Measurements from ENCODE around the gene OSER1.

OSER1 gene

GRCh38 chr20:44210406-44211176, at the start of gene OSER1:
Gene OSER1, minus strand, starts transcription at chr20:44210771. Its CDS starts 3,814 bp downstream, at chr20:44206957.
- H3K4me1 ChIP-seq (ENCODE audit: insufficient read depth, low read length, poor library complexity, severe bottlenecking) = peaks cover 47% of the 10 kb centered on the region
- H3K4me2 ChIP-seq (ENCODE audit: low read depth, low read length, poor library complexity, severe bottlenecking) = peak within 1 kb of the TSS; percentile 99
- no peak for TF ChIP-seq EZH2phosphoT487 (IDR thresholded peaks at IDR 0.05; ENCODE audit: borderline replicate concordance)
- TF ChIP-seq, protein P1, sequence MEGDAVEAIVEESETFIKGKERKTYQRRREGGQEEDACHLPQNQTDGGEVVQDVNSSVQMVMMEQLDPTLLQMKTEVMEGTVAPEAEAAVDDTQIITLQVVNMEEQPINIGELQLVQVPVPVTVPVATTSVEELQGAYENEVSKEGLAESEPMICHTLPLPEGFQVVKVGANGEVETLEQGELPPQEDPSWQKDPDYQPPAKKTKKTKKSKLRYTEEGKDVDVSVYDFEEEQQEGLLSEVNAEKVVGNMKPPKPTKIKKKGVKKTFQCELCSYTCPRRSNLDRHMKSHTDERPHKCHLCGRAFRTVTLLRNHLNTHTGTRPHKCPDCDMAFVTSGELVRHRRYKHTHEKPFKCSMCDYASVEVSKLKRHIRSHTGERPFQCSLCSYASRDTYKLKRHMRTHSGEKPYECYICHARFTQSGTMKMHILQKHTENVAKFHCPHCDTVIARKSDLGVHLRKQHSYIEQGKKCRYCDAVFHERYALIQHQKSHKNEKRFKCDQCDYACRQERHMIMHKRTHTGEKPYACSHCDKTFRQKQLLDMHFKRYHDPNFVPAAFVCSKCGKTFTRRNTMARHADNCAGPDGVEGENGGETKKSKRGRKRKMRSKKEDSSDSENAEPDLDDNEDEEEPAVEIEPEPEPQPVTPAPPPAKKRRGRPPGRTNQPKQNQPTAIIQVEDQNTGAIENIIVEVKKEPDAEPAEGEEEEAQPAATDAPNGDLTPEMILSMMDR (conservative IDR thresholded peaks at IDR 0.05; ENCODE audit: low read length) = no peak
- H2AFZ ChIP-seq (ENCODE audit: low read length) = peak within 1 kb of the TSS; percentile 93
- H3F3A ChIP-seq (ENCODE audit: low read depth) = no peaks in the 10 kb centered on the region
- no peaks in the 10 kb centered on the region for H3K9me2 ChIP-seq (replicated peaks; ENCODE audit: low read depth, low read length)
- H3K4me3 ChIP-seq (ENCODE audit: low read length, poor library complexity, severe bottlenecking) = peak within 1 kb of the TSS; percentile 98
- H4K20me1 ChIP-seq (ENCODE audit: insufficient read depth, low read length, poor library complexity, severe bottlenecking) = peaks cover 45% of the 10 kb centered on the region
- H3K27me3 ChIP-seq (ENCODE audit: insufficient read depth, low read length, poor library complexity, severe bottlenecking) = no peaks in the 10 kb centered on the region
- no peaks in the 10 kb centered on the region for H3K9me3 ChIP-seq (ENCODE audit: insufficient read depth, low read depth, low read length)
- H3K36me3 ChIP-seq (ENCODE audit: insufficient read depth, low read length) = peaks cover 8% of the 10 kb centered on the region; the same call in 1 of the 2 replicates
- H3K9ac ChIP-seq (ENCODE audit: low read depth, low read length, poor library complexity, severe bottlenecking) = peak within 1 kb of the TSS; percentile 92
- H3K79me2 ChIP-seq (ENCODE audit: insufficient read depth, low read length) = peaks cover 55% of the 10 kb centered on the region

DNA sequence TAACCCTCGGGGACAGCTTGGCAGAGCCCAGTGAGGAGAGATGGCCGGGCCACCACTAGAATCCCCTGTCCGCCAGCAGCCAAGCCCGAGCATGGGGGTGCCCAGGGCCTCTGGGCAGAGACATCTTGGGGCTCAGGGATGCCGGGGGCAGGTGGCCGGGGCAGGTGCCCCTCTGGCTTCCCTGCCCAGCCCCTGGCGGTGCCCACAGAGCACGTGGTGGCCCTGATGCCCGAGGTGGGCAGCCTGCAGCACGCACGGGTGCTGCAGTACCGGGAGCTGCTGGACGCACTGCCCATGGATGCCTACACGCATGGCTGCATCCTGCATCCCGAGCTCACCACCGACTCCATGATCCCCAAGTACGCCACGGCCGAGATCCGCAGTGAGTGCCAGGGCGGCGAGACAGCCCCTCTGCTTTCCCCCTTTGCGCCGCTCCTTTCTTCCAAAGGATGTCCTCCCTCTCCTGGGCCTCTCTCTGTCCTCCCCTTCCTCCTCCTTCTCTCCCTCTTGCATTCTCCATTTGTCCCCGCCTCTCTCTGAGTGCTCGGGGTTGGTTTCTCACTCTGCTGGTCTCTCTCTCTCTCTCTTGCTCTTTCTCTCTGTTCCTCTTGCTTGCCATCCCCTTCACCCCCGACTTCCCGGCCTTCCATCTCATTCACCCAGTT, 47.8 kb upstream of the OSER1 start:
- no peaks in the 10 kb centered on the region for H3K27me3 ChIP-seq (ENCODE audit: insufficient read depth, low read length, poor library complexity, severe bottlenecking)
- no peaks in the 10 kb centered on the region for H3K4me1 ChIP-seq (ENCODE audit: insufficient read depth, low read length, poor library complexity, severe bottlenecking)
- no peaks in the 10 kb centered on the region for H3K79me2 ChIP-seq (ENCODE audit: insufficient read depth, low read length)
- no peaks in the 10 kb centered on the region for H4K20me1 ChIP-seq (ENCODE audit: insufficient read depth, low read length, poor library complexity, severe bottlenecking)
- no peak for TF ChIP-seq EZH2phosphoT487 (IDR thresholded peaks at IDR 0.05; ENCODE audit: borderline replicate concordance)
- TF ChIP-seq, protein P1 (conservative IDR thresholded peaks at IDR 0.05; ENCODE audit: low read length) = no peak
- H3K9ac ChIP-seq (ENCODE audit: low read depth, low read length, poor library complexity, severe bottlenecking) = no peak overlapping the region
- H3K36me3 ChIP-seq (ENCODE audit: insufficient read depth, low read length) = no peaks in the 10 kb centered on the region
- H3K9me2 ChIP-seq (replicated peaks; ENCODE audit: low read depth, low read length) = no peaks in the 10 kb centered on the region
- no peak overlapping the region for H2AFZ ChIP-seq (ENCODE audit: low read length)
- no peaks in the 10 kb centered on the region for H3K9me3 ChIP-seq (ENCODE audit: insufficient read depth, low read depth, low read length)
- no peak overlapping the region for H3K4me2 ChIP-seq (ENCODE audit: low read depth, low read length, poor library complexity, severe bottlenecking)
- no peaks in the 10 kb centered on the region for H3F3A ChIP-seq (ENCODE audit: low read depth)
- no peak overlapping the region for H3K4me3 ChIP-seq (ENCODE audit: low read length, poor library complexity, severe bottlenecking)

DNA sequence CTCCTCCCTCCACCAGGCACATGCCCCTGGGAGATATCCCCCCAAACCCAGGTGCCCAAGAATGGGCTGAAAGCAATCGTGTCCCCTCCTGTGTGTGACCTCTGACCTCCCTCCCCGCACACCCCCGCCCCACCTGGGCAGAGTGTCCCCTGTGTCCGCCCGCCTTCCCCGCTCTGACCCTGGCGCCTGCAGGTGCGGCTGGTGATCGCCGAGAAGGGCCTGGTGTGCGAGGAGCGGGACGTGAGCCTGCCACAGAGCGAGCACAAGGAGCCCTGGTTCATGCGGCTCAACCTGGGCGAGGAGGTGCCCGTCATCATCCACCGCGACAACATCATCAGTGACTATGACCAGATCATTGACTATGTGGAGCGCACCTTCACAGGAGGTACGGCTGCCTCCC, 46.4 kb upstream of the OSER1 start:
- Histone ChIP-seq H3K9ac (ENCODE audit: low read depth, low read length, poor library complexity, severe bottlenecking) (no peak overlapping the region), H3K9me2 (replicated peaks; ENCODE audit: low read depth, low read length) (no peaks in the 10 kb centered on the region), H3K4me1 (ENCODE audit: insufficient read depth, low read length, poor library complexity, severe bottlenecking) (no peaks in the 10 kb centered on the region), H3K79me2 (ENCODE audit: insufficient read depth, low read length) (no peaks in the 10 kb centered on the region), H3K36me3 (ENCODE audit: insufficient read depth, low read length) (no peaks in the 10 kb centered on the region), H2AFZ (ENCODE audit: low read length) (no peak overlapping the region), H3K9me3 (ENCODE audit: insufficient read depth, low read depth, low read length) (no peaks in the 10 kb centered on the region), H3K4me3 (ENCODE audit: low read length, poor library complexity, severe bottlenecking) (no peak overlapping the region), H4K20me1 (ENCODE audit: insufficient read depth, low read length, poor library complexity, severe bottlenecking) (no peaks in the 10 kb centered on the region), H3K27me3 (ENCODE audit: insufficient read depth, low read length, poor library complexity, severe bottlenecking) (no peaks in the 10 kb centered on the region), H3K4me2 (ENCODE audit: low read depth, low read length, poor library complexity, severe bottlenecking) (no peak overlapping the region), H3F3A (ENCODE audit: low read depth) (no peaks in the 10 kb centered on the region)
- TF ChIP-seq, protein P1 (conservative IDR thresholded peaks at IDR 0.05; ENCODE audit: low read length) = no peak
- no peak for TF ChIP-seq EZH2phosphoT487 (IDR thresholded peaks at IDR 0.05; ENCODE audit: borderline replicate concordance)

All from Loucy (cell line).